Caco-2 (cell line): ENCODE results near the gene SMIM13. TPM values are rescaled to one million over a fixed set of nuclear protein-coding genes. Genes with fewer than 3 reads are reported as not detected.

Source experiments
- BruUV-seq: library from RNA; stranded (reverse); fragments of 400-500 nt; replicated peaks from 2 replicates; lab custom pipeline; 2021; lab: Mats Ljungman, UMichigan
- CTCF ChIA-PET: fragments of 300-600 bp; sonication (Branson Sonifier 250); formaldehyde crosslinking; loops from one replicate; lab custom pipeline; 2022; ENCODE audit warnings: antibody characterized with exemption; lab: Charles Lee
- POLR2A ChIA-PET: fragments of 300-600 bp; sonication (Branson Sonifier 250); formaldehyde crosslinking; loops from one replicate; lab custom pipeline; 2022; ENCODE audit warnings: antibody characterized with exemption; lab: Charles Lee
- DNase-seq, 2 experiments: peaks; one replicate each; pipeline versions ENCODE4 v3.0.0 to v3.0.0-alpha.2; 2020 to 2022
- H3K27me3 ChIP-seq: replicated peaks from 2 replicates; pipeline ENCODE4 v1.6.0; 2011; ENCODE audit warnings: low read length; ENCODE audit not compliant: control insufficient read depth, insufficient read depth
- H3K36me3 ChIP-seq: 2 replicates; pipeline ENCODE4 v1.5.1; 2011; ENCODE audit warnings: low read length; ENCODE audit not compliant: control insufficient read depth, insufficient read depth
- H3K4me1 ChIP-seq: fragments of 250-450 bp; sonication (Bioruptor Pico); 2 replicates; pipeline ENCODE4 v1.5.1; 2020; ENCODE audit warnings: mild to moderate bottlenecking
- H3K4me3 ChIP-seq: 2 replicates; pipeline ENCODE4 v1.5.1; 2011; ENCODE audit warnings: low read depth, mild to moderate bottlenecking, control low read depth, low read length
- H3K9me3 ChIP-seq: fragments of 250-450 bp; sonication (Bioruptor Pico); 2 replicates; pipeline ENCODE4 v1.5.1; 2020; ENCODE audit warnings: mild to moderate bottlenecking, moderate library complexity
- H3K27ac Mint-ChIP-seq: one replicate; pipeline ENCODE4 v1.8.0; 2022; ENCODE audit warnings: mixed read lengths; ENCODE audit not compliant: unreplicated experiment
- H3K27me3 Mint-ChIP-seq: one replicate; pipeline ENCODE4 v1.8.0; 2022; ENCODE audit warnings: mixed read lengths; ENCODE audit not compliant: insufficient read depth, unreplicated experiment
- H3K36me3 Mint-ChIP-seq: one replicate; pipeline ENCODE4 v1.8.0; 2022; ENCODE audit warnings: mild to moderate bottlenecking, mixed read lengths; ENCODE audit not compliant: insufficient read depth, unreplicated experiment
- H3K4me1 Mint-ChIP-seq: one replicate; pipeline ENCODE4 v1.8.0; 2022; ENCODE audit warnings: low read depth, mixed read lengths; ENCODE audit not compliant: unreplicated experiment
- H3K4me3 Mint-ChIP-seq: one replicate; pipeline ENCODE4 v1.8.0; 2022; ENCODE audit warnings: mild to moderate bottlenecking, moderate library complexity, mixed read lengths; ENCODE audit not compliant: unreplicated experiment
- H3K9me3 Mint-ChIP-seq: one replicate; pipeline ENCODE4 v1.8.0; 2022; ENCODE audit warnings: mixed read lengths; ENCODE audit not compliant: unreplicated experiment
- CTCF ChIP-seq, 2 experiments: fragments of 200-600 bp in 1 of 2; IDR thresholded peaks; 1 replicate in 1 of 2; 2 replicates in 1 of 2; pipeline versions ENCODE4 v1.5.1 to v1.8.0; 2011 to 2022; ENCODE audit warnings: antibody characterized with exemption in 1 of 2, control low read depth in 1 of 2, inconsistent platforms in 1 of 2, low read depth in 1 of 2, low read length in 1 of 2, mild to moderate bottlenecking in 1 of 2, moderate library complexity in 1 of 2; ENCODE audit not compliant: insufficient read depth in 1 of 2, severe bottlenecking in 1 of 2, unreplicated experiment in 1 of 2
- intact Hi-C: fragments of 100-400 bp; cut with micrococcal nuclease; formaldehyde crosslinking; loops from one replicate; pipeline ENCODE4 v1.10.0; 2022; ENCODE audit not compliant: unreplicated experiment
- total RNA-seq: library from RNA; stranded (reverse); gene quantifications from 2 replicates; pipeline ENCODE4 v1.2.3, GENCODE V29; 2022

The SMIM13 gene
- total RNA-seq, 1 experiment from 2014 or later, result 18.8 TPM

GRCh38 chr6:11067348-11067747, 26.3 kb upstream of the SMIM13 start:
- H3K9me3 Mint-ChIP-seq, result no peaks in the 10 kb centered on the region

GRCh38 chr6:11069760-11070159, 23.9 kb upstream of the SMIM13 start:
- no peak for TF ChIP-seq CTCF (IDR thresholded peaks at IDR 0.05; ENCODE audit: insufficient read depth in 1 of 2, low read depth in 1 of 2, low read length in 1 of 2, severe bottlenecking in 1 of 2, unreplicated experiment in 1 of 2)
- ChIA-PET POLR2A (no interaction called here), CTCF (interaction anchor here (1.5 to 2.8 kb wide), 3 partner anchors 58 to 118 kb away, joined by 16 to 80 read pairs (median 53); no protein-coding TSS in a partner anchor)
- H3K4me1 ChIP-seq, result peaks cover 36% of the 10 kb centered on the region
- no TSS peak for BruUV-seq
- Mint-ChIP-seq H3K4me1 (peaks cover 33% of the 10 kb centered on the region), H3K27me3 (no peaks in the 10 kb centered on the region), H3K36me3 (no peaks in the 10 kb centered on the region), H3K4me3 (no peak overlapping the region), H3K9me3 (no peaks in the 10 kb centered on the region), H3K27ac (no peak overlapping the region)
- no peak for DNase-seq
- H3K27me3 ChIP-seq, result no peaks in the 10 kb centered on the region; the same call in 1 of the 2 replicates
- H3K4me3 ChIP-seq, result no peak overlapping the region
- intact Hi-C loops, result loop anchor here (1.0 to 5.0 kb wide), 3 partner anchors 118 to 427 kb away; partner anchors contain the start of gene MAK
- H3K9me3 ChIP-seq, result no peaks in the 10 kb centered on the region
- no peaks in the 10 kb centered on the region for H3K36me3 ChIP-seq

More at GRCh38 chr6:11067348-11067747, 26.3 kb upstream of the SMIM13 start:
- Histone ChIP-seq H3K4me1 (peaks cover 36% of the 10 kb centered on the region), H3K36me3 (no peaks in the 10 kb centered on the region), H3K4me3 (no peak overlapping the region), H3K27me3 (no peaks in the 10 kb centered on the region; the same call in 1 of the 2 replicates), H3K9me3 (no peaks in the 10 kb centered on the region)
- Mint-ChIP-seq H3K4me3 (peak overlapping the region; percentile 59), H3K27ac (peak overlapping the region; percentile 73), H3K36me3 (no peaks in the 10 kb centered on the region), H3K27me3 (no peaks in the 10 kb centered on the region), H3K4me1 (peaks cover 33% of the 10 kb centered on the region)
- no peak for TF ChIP-seq CTCF (IDR thresholded peaks at IDR 0.05; ENCODE audit: insufficient read depth in 1 of 2, low read depth in 1 of 2, low read length in 1 of 2, severe bottlenecking in 1 of 2, unreplicated experiment in 1 of 2)
- ChIA-PET POLR2A (interaction anchor here (1.0 to 1.3 kb wide), 2 partner anchors 165 to 345 kb away, joined by 3 to 8 read pairs; partner anchors contain the start of gene NEDD9), CTCF (interaction anchor here (0.6 to 2.3 kb wide), 11 partner anchors 11 to 141 kb away, joined by 3 to 23 read pairs (median 4); no protein-coding TSS in a partner anchor)
- BruUV-seq, result no TSS peak
- DNase-seq, result peak; percentile 34 to 53
- intact Hi-C loops, result loop anchor here (1.0 to 5.0 kb wide), 3 partner anchors 55 to 230 kb away; partner anchors contain the start of gene MAK

- ChIA-PET CTCF (no interaction called here), POLR2A (no interaction called here)
- H3K27me3 Mint-ChIP-seq, result no peaks in the 10 kb centered on the region
- Histone ChIP-seq H3K27me3 (no peaks in the 10 kb centered on the region; the same call in 1 of the 2 replicates), H3K9me3 (no peaks in the 10 kb centered on the region), H3K4me1 (peaks cover 20% of the 10 kb centered on the region), H3K36me3 (no peaks in the 10 kb centered on the region), H3K4me3 (no peak overlapping the region)
- intact Hi-C loops, result no loop called here
- peaks cover 18% of the 10 kb centered on the region for H3K4me1 Mint-ChIP-seq
- H3K36me3 Mint-ChIP-seq, result no peaks in the 10 kb centered on the region
- DNase-seq, result no peak
- no TSS peak for BruUV-seq
- no peak overlapping the region for H3K4me3 Mint-ChIP-seq
- H3K9me3 Mint-ChIP-seq, result no peaks in the 10 kb centered on the region
- no peak overlapping the region for H3K27ac Mint-ChIP-seq
- no peak for TF ChIP-seq CTCF (IDR thresholded peaks at IDR 0.05; ENCODE audit: insufficient read depth in 1 of 2, low read depth in 1 of 2, low read length in 1 of 2, severe bottlenecking in 1 of 2, unreplicated experiment in 1 of 2)
Measured at GRCh38 chr6:11072101-11072500, 21.5 kb upstream of the SMIM13 start.
